ENCODE data around the gene BCAR3. TPM values are rescaled to one million over a fixed set of nuclear protein-coding genes. Genes with fewer than 3 reads are reported as not detected.

Gene BCAR3
- polyA plus RNA-seq, 2 of the 4 experiments (the other 2 are of a cell fraction) = 31.6 to 33.4 TPM

GRCh38 chr1:93635614-93636543 lies 45.8 kb downstream of the BCAR3 start (continued):
- TF ChIP-seq ZSCAN20 (CRISPR knock-in tag; IDR thresholded peaks at IDR 0.05) = no peak

GRCh38 chr1:93633313-93633712 lies 48.3 kb downstream of the BCAR3 start:
- no peak for FAIRE-seq
- Histone ChIP-seq H3K4me3 (no peak overlapping the region), H3K9me3 (no peaks in the 10 kb centered on the region), H3K4me2 (no peak overlapping the region), H3K27ac (no peak overlapping the region), H3K4me1 (peaks cover 39% of the 10 kb centered on the region)
- POLR2A ChIA-PET = no interaction called here
- TF ChIP-seq MAFK (IDR thresholded peaks at IDR 0.05; ENCODE audit: partially characterized antibody) = peak; percentile 58
- TF ChIP-seq POLR2AphosphoS2 (conservative IDR thresholded peaks at IDR 0.05; ENCODE audit: low read length) = no peak
- no peak for TF ChIP-seq NPAS2 (CRISPR knock-in tag; IDR thresholded peaks at IDR 0.05; ENCODE audit: borderline replicate concordance)
- no peak for TF ChIP-seq CBX8 (IDR thresholded peaks at IDR 0.05)
- no peak for TF ChIP-seq SREBF2 (IDR thresholded peaks at IDR 0.05)
- CTCF ChIA-PET = interaction anchor here (0.6 to 11.5 kb wide), 10 partner anchors 10 to 218 kb away, joined by 3 to 236 read pairs (median 4); partner anchors contain the start of gene BCAR3
- no peak for DNase-seq (ENCODE audit: low read depth in 1 of 2, low spot score in 1 of 2)
- no peak for ATAC-seq
- 99% methylated on average over 4 of the region's 4 CpGs for WGBS (ENCODE audit: missing lambda C conversion rate)

GRCh38 chr1:93631626-93632365 lies 49.8 kb downstream of the BCAR3 start:
- Histone ChIP-seq H3K4me1 (peaks cover 52% of the 10 kb centered on the region), H3K9me3 (no peaks in the 10 kb centered on the region), H3K4me3 (no peak overlapping the region), H3K27ac (peak overlapping the region; percentile 35 to 60; a peak in 5 of 6 replicates), H3K4me2 (no peak overlapping the region)
- ChIA-PET CTCF (interaction anchor here (1.3 to 11.5 kb wide), 8 partner anchors 11 to 219 kb away, joined by 3 to 236 read pairs (median 6); partner anchors contain the start of gene BCAR3), POLR2A (no interaction called here)
- no peak for FAIRE-seq
- peak; percentile 48; the same call in 2 of the 3 replicates for TF ChIP-seq SMC3 (IDR thresholded peaks at IDR 0.05)
- peak; percentile 41 to 49; a peak in 3 of 5 replicates for TF ChIP-seq RAD21 (conservative IDR thresholded peaks at IDR 0.05 in 1 of 2, IDR thresholded peaks at IDR 0.05 in 1 of 2)
- no peak for TF ChIP-seq ZFP36 (IDR thresholded peaks at IDR 0.05; ENCODE audit: borderline replicate concordance, partially characterized antibody)
- no peak for TF ChIP-seq ZC3H11A (IDR thresholded peaks at IDR 0.05)
- peak; percentile 25; the same call in 1 of the 3 replicates for TF ChIP-seq CTCF (IDR thresholded peaks at IDR 0.05)
- ATAC-seq = peak; percentile 74 to 75; a peak in 5 of 6 replicates
- WGBS (ENCODE audit: missing lambda C conversion rate) = 68% methylated on average over 4 of the region's 5 CpGs
- peak in 1 of 2 experiments; percentile 48 for DNase-seq (ENCODE audit: low read depth in 1 of 2, low spot score in 1 of 2)

- DNase-seq (ENCODE audit: low read depth in 1 of 2, low spot score in 1 of 2) = no peak
- CTCF ChIA-PET = interaction anchor here (0.6 to 11.5 kb wide), 35 partner anchors 9 to 225 kb away, joined by 3 to 236 read pairs (median 5); partner anchors contain the start of gene BCAR3
- no peak for TF ChIP-seq EP300 (IDR thresholded peaks at IDR 0.05)
- no peak for TF ChIP-seq NFE2L2 (conservative IDR thresholded peaks at IDR 0.05; ENCODE audit: low read length)
- no peak for TF ChIP-seq PBX3 (IDR thresholded peaks at IDR 0.05)
- TF ChIP-seq HOXB5 (CRISPR knock-in tag; IDR thresholded peaks at IDR 0.05) = no peak
- TF ChIP-seq KDM1A (IDR thresholded peaks at IDR 0.05; ENCODE audit: low read depth) = no peak
- TF ChIP-seq ATOH8 (CRISPR knock-in tag; IDR thresholded peaks at IDR 0.05; ENCODE audit: low read depth) = no peak
- TF ChIP-seq ESRRA (IDR thresholded peaks at IDR 0.05; ENCODE audit: borderline replicate concordance, low read length) = no peak
- TF ChIP-seq GATA3 (IDR thresholded peaks at IDR 0.05; ENCODE audit: borderline replicate concordance) = no peak
- TF ChIP-seq TP53 (CRISPR knock-in tag; IDR thresholded peaks at IDR 0.05) = no peak
- TF ChIP-seq MAX (IDR thresholded peaks at IDR 0.05) = no peak
- TF ChIP-seq RFX5 (IDR thresholded peaks at IDR 0.05) = no peak
- no peak for TF ChIP-seq ELK1 (IDR thresholded peaks at IDR 0.05; ENCODE audit: low read depth, low read length)
- no peak for TF ChIP-seq BHLHE40 (IDR thresholded peaks at IDR 0.05; ENCODE audit: low read depth, low read length)
- no peak for TF ChIP-seq RAD21 (conservative IDR thresholded peaks at IDR 0.05 in 1 of 2, IDR thresholded peaks at IDR 0.05 in 1 of 2)
- TF ChIP-seq POLR2AphosphoS2 (conservative IDR thresholded peaks at IDR 0.05; ENCODE audit: low read length) = no peak
These were observed 51.5 kb downstream of the BCAR3 start for GRCh38 chr1:93630168-93630567.

More at GRCh38 chr1:93630168-93630567, 51.5 kb downstream of the BCAR3 start:
- no peak for FAIRE-seq
- H3K4me3 ChIP-seq = no peak overlapping the region
- peak overlapping the region; percentile 10; the same call in 2 of the 3 replicates for H3K4me2 ChIP-seq
- ATAC-seq = no peak
- POLR2A ChIA-PET = interaction anchor here (0.5 to 1.5 kb wide), 5 partner anchors 8 to 216 kb away, joined by 3 to 7 read pairs (median 4); no protein-coding TSS in a partner anchor
- no peaks in the 10 kb centered on the region for H3K9me3 ChIP-seq
- WGBS (ENCODE audit: missing lambda C conversion rate) = 56% methylated on average over 3 of the region's 3 CpGs
- peak overlapping the region; percentile 54 to 60; a peak in 5 of 6 replicates for H3K27ac ChIP-seq
- H3K4me1 ChIP-seq = peaks cover 68% of the 10 kb centered on the region

Data from A549 (cell line).